ENCODE measurements around the gene ACSF3.

ACSF3 gene

DNA sequence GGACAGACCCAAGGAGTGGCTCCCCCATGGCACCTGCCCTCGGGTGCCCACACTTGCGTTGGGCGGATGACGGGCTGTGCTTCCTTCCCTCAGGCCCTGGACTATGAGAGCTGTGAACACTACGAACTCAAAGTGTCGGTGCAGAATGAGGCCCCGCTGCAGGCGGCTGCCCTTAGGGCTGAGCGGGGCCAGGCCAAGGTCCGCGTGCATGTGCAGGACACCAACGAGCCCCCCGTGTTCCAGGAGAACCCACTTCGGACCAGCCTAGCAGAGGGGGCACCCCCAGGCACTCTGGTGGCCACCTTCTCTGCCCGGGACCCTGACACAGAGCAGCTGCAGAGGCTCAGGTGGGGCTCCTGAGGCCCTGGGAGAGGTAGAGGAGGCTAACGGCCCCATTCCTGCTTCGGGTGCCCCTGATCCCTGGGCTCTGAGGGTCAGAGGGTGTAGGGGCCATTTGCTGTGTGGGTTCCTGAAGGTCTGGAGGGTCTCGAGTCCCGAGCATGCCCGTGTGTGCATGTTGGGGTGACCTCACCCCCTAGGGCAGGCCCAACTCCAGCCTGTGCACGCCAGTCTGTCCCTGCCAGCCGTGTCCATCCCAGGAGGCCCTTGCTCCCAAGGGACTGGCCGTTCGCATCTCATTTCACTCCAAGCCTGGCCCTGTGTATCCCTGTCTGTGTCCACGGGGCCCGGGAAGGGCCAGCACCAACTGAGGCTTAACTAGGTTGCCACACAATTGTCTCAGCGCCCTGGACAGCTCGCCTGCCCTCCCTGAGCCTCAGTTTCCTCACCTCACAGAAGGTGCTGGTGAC is 96.7 kb downstream of the ACSF3 start:
- no peak for DNase-seq (ENCODE audit: low read depth)

DNA sequence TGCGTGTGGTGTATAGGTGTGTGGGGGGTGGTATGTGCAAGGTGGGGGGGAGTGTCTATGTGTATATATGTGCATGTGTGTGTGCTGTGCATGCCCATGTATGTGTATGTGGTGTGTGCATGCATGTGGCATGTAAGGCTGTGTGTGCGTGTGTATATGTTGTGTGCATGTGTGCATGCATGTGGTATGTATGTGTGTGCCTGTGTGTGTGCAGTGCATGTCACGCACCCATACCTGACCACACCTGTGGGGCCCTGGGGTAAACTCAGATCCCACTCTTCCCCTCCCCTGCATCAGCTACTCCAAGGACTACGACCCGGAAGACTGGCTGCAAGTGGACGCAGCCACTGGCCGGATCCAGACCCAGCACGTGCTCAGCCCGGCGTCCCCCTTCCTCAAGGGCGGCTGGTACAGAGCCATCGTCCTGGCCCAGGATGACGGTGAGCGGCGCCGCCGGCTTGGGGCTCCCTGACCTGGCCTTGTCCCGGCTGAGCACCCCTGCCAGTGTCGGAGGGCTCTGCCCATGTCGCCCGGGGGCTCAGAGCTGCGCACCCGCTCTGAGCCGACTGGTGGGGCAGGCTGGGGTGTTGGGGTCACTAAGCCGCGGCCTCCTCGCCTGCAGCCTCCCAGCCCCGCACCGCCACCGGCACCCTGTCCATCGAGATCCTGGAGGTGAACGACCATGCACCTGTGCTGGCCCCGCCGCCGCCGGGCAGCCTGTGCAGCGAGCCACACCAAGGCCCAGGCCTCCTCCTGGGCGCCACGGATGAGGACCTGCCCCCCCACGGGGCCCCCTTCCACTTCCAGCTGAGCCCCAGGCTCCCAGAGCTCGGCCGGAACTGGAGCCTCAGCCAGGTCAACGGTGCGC is 97.6 kb downstream of the ACSF3 start:
- no peak for DNase-seq (ENCODE audit: low read depth)

DNA sequence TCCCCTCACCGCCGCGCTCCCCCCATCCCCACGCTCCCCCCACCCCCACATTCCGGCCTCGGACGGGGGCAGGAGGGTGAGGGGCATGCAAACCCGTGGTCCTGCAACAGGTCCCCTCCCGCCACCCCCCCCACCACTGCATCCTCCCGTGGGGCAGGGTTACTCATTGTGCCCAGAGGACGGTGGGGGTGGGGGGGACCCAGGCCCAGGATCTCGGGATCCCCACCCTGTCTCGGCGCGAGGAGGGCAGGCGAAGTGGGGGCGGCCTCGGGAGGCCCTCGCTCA is 98.2 kb downstream of the ACSF3 start:
- no peak for DNase-seq (ENCODE audit: low read depth)

DNA sequence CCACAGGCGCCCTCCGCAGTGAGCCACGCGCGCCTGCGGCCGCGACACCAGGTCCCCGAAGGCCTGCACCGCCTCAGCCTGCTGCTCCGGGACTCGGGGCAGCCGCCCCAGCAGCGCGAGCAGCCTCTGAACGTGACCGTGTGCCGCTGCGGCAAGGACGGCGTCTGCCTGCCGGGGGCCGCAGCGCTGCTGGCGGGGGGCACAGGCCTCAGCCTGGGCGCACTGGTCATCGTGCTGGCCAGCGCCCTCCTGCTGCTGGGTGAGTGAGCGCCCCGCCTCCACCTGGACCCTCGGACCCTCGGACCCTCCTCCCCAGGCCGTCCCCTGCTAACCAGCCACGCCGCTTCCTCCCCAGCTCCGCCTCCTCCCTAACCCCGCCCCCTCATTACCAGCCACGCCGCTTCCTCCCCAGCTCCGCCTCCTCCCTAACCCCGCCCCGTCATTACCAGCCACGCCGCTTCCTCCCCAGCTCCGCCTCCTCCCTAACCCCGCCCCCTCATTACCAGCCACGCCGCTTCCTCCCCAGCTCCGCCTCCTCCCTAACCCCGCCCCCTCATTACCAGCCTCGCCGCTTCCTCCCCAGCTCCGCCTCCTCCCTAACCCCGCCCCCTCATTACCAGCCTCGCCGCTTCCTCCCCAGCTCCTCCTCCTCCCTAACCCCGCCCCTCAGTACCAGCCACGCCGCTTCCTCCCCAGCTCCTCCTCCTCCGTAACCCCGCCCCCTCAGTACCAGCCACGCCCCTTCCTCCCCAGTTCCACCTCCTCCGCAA is 98.7 kb downstream of the ACSF3 start:
- peak; percentile 56 for DNase-seq (ENCODE audit: low read depth)

DNA sequence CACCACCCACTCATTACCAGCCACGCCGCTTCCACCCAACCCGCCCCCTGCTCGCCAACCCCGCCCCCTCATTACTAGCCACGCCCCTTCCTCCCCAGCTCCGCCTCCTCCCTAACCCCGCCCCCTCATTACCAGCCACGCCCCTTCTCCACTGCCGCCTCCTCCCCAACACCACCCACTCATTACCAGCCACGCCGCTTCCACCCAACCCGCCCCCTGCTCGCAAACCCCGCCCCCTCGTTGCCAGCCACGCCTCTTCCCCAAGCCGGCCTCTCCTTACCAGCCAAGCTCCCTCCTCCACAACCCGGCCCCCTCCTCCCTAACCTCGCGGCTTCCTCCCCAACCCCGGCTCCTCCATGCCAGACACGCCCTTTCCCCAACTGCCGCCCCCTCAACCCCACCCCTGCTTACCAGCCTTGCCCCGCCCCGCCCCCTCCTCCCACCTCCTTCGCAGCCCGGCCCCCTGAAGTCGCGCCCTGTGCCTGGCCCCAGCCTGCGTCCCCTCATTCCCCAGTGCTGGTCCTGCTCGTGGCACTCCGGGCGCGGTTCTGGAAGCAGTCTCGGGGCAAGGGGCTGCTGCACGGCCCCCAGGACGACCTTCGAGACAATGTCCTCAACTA is 99.4 kb downstream of the ACSF3 start:
- peak; percentile 44 for DNase-seq (ENCODE audit: low read depth)

DNA sequence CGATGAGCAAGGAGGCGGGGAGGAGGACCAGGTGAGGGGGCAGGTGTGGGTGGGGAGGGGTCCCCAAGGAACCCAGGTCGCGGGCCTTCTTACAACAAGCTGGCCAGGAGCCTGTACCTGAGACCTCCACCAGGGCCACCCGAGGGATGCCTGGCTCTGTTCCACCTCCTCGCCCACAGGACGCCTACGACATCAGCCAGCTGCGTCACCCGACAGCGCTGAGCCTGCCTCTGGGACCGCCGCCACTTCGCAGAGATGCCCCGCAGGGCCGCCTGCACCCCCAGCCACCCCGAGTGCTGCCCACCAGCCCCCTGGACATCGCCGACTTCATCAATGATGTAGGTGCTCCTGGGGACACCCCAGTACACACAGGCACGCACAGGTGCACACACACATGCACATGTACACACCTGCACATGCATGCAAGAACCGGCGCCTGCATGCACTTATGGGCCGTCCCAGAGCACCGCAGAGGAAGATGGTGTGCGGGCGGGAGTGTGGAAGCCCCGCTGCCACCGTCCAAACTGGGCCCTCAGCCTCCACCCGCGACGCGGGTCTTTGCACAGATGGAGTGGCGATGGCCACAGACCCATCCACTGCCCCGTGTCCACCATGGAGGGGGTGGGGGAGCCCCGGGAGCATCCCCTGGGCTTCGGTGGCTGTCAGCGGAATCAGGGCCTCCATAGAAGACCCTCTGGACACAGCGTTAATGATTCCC is 100.1 kb downstream of the ACSF3 start:
- no peak for DNase-seq (ENCODE audit: low read depth)

DNA sequence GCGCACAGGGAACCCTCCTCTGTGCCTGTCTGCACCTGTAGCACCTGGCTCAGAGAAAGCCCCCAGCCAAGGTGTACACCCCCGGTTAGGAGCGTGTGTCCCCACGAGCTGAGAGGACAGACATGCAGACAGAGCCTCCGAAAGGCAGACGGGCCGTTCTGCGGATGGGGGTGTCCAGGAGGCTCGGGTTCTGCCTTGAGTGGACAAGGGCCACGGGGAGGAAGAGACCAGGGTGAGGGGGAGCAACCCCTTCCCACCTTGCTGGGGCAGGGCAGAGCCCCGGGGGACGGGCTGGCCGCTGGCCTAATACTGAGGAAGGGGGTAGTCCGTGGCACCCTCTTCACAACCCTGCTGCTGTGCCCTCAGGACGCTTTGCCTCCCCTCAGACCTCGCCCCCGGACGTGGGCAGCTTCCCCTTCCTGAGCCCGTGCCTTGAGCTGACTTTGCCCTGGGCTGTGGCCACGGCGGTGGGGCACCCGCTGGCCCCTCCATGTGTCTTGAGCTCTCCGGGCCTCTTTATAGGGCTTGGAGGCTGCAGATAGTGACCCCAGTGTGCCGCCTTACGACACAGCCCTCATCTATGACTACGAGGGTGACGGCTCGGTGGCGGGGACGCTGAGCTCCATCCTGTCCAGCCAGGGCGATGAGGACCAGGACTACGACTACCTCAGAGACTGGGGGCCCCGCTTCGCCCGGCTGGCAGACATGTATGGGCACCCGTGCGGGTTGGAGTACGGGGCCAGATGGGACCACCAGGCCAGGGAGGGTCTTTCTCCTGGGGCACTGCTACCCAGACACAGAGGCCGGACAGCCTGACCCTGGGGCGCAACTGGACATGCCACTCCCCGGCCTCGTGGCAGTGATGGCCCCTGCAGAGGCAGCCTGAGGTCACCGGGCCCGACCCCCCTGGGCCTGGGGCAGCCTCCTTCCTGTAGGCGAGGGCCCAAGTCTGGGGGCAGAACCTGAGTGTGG is 101.0 kb downstream of the ACSF3 start:
- no peak for DNase-seq (ENCODE audit: low read depth)

DNA sequence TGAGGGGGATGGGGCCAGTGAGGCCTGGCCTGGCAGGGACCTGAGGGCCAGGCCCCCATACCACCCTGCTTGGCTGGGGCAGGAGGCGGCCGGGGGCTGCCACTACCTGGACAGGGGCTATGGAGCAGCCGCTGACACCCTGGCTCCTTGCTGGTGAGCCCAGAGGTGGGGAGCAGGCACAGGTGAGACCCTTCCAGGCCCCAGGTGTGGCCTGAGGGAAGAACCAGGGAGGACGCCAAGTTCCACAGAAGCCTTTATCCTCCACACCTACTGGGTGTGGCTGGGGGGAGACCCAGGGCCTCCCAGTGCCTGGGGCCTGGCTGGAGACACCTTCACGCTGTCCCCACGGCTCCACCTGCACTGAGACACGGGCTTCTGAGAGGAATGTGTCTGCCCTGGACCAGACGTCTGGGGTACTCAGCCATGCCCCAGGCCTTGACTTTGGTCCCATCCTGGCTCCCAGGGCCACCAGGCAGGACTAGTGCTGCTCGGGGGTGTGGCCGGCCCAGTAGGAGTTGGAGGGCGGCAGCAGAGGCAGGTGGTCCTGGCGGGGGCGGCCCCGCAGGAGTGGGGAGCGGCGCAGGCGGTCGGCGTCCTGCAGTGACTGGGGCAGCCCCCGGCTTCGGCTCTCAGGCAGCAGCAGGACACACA is 102.0 kb downstream of the ACSF3 start:
- no peak for DNase-seq (ENCODE audit: low read depth)

DNA sequence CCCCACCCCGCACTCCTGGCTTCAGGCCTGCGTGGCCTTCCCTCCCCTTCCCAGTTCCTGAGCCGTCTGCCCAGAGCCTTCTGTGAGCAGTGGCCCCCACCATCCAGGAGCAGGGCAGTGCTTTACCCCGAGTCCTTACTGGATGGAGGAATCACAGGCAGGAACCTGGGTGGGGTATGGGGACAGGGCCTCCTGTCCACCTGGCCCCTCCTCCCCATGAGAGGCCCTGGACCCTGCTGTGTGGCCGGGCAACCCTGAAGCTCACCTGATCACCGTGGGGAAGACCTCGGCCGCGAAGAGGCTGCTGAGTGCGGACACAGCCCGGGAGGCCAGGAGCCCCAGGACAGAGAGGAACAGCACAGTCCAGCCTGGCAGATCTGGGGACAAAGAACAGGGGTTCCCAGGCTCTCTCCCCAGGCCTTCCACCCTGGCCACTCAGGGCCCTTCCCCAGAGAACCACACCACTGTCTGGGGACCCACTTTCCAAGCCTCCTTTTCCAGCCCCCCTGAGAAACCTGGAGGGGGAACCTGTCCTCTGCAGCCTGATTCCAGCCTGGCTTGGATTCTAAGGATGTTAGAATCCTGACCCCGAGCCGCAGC is 103.5 kb downstream of the ACSF3 start:
- no peak for DNase-seq (ENCODE audit: low read depth)

DNA sequence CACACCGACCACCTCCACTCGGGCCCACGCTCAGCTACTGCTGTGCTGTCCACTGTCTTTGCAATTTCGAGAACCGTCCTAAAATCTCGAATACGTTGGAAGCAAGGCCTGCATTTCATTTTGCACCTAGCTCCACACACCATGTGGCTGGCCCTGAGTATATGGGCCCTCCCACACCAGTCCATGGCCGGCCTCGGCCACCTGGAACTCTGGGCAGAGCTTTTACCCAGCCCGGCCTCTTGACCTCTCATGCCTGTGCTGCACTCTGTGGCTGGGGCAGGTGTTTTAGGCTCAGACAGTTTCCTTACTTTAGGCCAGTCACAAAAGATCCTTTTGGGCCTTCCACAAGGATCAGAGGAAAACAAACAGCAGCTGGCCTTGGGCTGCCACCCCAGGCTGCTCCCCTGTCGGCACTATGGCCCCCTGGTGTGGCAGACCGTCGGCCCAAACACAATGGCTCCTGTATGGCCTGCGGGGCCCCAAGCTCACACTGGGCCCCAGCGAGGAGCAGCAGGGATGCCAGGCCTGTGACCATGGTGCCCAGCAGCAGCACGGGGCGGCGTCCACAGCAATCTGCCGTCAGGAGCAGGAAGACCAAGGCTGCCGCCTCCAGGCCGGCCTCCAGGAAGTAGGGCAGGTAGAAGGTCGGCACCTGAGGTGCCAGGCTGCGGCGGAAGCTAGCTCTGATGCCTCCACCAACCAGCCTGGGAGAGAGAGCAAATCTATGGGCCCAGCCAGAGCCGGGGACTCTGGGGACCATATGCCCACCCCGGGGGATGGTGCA is 104.2 kb downstream of the ACSF3 start:
- no peak for DNase-seq (ENCODE audit: low read depth)

DNA sequence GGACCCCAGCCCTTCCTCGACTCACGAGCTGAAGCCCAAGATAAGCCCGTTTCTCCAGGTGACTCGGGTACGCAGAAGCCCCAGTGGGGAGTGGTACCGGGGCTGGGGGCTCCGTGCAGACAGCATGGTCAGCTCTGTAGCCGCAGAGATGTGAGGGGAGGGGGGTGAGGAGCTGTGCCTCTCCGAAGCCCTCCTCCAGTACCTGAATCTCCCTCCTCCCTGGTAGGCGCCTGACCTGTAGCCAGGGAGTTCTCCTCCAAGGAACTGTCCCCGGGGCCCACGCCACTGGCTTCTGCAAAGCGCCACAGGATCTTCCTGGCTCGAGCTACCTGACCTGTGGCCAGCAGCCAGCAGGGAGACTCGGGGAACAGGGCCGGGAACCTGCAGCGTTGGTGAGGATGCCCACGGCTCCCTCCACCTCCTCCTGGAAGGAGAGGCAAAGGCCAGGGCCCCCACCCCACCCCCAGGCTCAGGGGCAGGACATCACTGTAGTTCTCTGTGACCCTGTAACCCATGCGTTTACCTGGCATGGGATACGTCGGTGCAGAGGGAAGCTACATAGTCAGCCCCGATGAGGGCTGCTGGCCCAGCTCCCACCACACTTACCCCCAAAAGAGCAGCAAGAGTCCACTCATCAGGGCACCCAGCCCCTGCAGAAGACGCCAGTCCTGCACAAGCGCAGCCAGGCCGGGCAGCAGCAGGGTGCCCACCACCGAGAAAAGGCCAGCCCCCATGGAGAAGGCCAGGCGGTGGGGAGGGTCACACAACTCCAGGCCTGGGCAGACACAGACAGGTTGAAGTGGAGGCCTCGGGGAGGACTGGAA is 105.0 kb downstream of the ACSF3 start:
- no peak for DNase-seq (ENCODE audit: low read depth)

DNA sequence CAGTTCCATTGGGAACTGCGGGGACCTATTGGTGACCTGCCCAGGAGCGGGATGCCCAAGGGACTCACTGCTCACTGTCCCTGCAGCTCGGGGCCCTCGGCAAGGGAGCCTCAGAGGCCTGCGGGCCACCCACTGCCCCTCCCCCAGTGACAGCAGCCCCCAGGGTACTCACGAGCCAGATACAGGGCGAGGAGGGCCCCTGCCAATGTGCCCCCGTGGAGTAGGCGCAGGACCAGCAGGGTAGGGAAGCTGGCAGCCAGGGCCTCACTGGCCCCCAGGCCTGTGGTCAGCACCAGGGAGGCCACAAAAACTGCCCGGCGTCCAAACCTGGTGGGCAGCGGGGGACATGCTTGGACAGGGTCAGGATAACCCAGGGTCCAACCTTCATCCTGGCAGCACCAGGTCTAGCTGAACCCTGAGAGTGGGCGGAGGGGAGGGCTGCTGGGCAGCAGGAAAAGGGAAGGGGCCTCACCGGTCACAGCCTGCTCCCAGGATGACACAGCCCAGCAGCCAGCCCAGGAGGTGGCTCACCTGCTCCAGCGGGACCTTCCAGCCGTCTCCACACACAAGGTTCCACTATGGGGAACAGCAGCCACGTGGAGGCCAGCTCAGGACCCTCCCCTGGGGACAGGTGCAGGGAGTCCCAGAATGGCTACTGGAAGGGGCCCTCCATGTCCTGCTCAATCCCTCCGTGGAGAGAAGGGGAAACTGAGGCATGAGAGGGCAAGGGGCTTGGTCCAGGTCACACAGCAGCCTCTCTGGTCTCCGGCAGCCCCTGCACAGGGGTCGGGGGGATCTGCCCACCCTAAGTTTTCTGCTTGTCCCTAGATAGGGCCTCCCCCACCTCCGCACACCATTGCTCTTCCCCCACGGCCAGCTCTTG is 105.8 kb downstream of the ACSF3 start:
- DNase-seq (ENCODE audit: low read depth): no peak

DNA sequence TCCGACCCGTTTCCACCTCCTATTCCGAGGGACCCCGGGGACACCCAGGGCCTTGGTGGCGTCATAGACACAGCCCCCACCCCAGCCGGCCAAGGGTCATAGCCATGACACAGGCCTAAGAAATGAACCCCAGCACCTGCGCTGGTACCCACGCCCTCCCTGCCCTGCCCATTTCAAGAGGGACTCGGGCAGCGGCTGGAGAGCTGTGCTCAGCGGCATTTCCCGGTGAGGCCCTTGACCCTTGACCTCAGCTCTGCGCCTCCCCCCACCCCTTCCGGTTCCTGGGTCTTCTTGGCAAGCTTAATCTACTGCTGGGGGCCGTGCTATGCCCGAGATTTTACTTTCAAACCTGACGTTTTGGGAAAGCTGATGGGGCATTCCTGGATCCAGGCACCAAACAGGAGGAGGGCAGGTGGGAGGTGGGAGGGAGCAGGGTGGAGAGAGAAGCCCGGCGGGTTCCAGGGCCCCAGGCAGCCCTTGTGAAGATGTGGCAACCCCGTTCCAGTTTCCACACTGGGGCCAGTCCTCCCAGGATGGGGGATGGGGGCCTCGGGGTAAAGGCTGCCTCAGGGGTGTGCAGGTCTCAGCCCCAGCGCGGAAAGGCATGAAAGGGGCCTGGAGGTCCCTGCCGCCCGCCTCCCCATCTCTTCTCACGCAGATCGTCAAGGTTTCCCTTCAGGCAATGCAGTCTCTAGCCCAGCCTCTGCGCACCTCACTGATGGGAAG is 106.6 kb downstream of the ACSF3 start, which contains the start of gene SLC22A31:
Gene SLC22A31 (minus strand): TSS at position 414 of the 726 bp plus-strand sequence. CDS start 36 bp downstream, at position 378.
- no peak for DNase-seq (ENCODE audit: low read depth)

DNA sequence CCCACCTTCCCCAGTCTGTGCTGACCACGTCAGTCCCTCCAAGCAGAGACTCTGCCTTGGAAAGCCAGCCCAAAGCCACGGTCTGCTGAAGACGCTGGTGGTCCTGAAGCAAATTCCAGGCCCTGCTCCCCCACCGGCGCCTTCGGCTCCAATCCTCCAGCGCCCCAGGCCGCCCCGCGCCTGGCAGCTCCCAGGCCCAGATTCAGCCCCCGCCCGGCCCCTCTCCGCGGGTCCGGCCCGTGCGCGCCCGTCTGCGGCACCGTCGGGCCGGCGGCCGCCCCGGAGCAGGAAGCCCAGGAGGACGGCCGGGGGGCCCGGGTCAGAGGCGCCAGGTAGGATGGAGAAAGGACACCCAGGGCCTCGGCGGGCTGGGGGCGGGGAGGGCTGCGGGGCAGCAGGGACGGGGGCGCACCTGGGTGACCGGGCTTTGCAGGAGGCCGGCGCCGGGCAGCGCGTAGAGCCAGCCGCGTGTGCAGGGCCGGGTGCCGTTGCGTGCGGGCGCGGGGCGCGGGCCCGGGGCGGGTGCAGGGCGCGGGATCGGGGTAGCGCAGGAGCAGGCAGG is 107.3 kb downstream of the ACSF3 start:
- DNase-seq (ENCODE audit: low read depth): no peak
